Lower lobe of right lung (tissue), 2 donors: Measurements from ENCODE around the gene ARHGEF2. TPM values are rescaled to one million over a fixed set of nuclear protein-coding genes. Genes with fewer than 3 reads are reported as not detected.

ENCODE experiments used
- ATAC-seq, 2 donors: fragments of 200-7000 bp; cut with Tn5 transposase; one replicate each; pipeline ENCODE4 v1.9.1; 2020 to 2022; ENCODE audit warnings: mild to moderate bottlenecking in 2 of 2, moderate library complexity in 2 of 2
- DNase-seq: peaks from one replicate; pipeline ENCODE4 v3.0.0-alpha.2; 2020
- H3K27ac ChIP-seq: fragments of 200-600 bp; one replicate; pipeline ENCODE4 v1.8.0; 2022
- H3K27me3 ChIP-seq: fragments of 200-600 bp; one replicate; pipeline ENCODE4 v1.8.0; 2022; ENCODE audit warnings: low read depth
- H3K36me3 ChIP-seq: fragments of 200-600 bp; one replicate; pipeline ENCODE4 v1.8.0; 2022; ENCODE audit warnings: mild to moderate bottlenecking
- H3K4me1 ChIP-seq: fragments of 200-600 bp; one replicate; pipeline ENCODE4 v1.8.0; 2022
- H3K4me3 ChIP-seq: fragments of 200-600 bp; one replicate; pipeline ENCODE4 v1.8.0; 2022; ENCODE audit warnings: mild to moderate bottlenecking
- H3K9me3 ChIP-seq: fragments of 200-600 bp; one replicate; pipeline ENCODE4 v1.8.0; 2022
- intact Hi-C: fragments of 100-400 bp; cut with DNase I; formaldehyde crosslinking; loops from one replicate; pipeline ENCODE4 v1.11.0; 2022
- total RNA-seq: library from RNA; stranded (reverse); fragmentation: NEBNext Ultra II Directional; extraction: Animal tissue kit (Norgen Biotek cat#: 25700); gene quantifications from one replicate; pipeline ENCODE4 v1.2.1, GENCODE V29; 2021
- TF ChIP-seq, protein P1 (sequence below): fragments of 200-600 bp; IDR thresholded peaks from one replicate; pipeline ENCODE4 v1.8.0; 2022; ENCODE audit warnings: antibody characterized with exemption, mild to moderate bottlenecking
- donor health status: DM: no; HTN: yes; CAD: no; lungs with severe emphysema.

ARHGEF2 gene
- total RNA-seq, 1 donor from 2014 or later = 252 TPM

DNA sequence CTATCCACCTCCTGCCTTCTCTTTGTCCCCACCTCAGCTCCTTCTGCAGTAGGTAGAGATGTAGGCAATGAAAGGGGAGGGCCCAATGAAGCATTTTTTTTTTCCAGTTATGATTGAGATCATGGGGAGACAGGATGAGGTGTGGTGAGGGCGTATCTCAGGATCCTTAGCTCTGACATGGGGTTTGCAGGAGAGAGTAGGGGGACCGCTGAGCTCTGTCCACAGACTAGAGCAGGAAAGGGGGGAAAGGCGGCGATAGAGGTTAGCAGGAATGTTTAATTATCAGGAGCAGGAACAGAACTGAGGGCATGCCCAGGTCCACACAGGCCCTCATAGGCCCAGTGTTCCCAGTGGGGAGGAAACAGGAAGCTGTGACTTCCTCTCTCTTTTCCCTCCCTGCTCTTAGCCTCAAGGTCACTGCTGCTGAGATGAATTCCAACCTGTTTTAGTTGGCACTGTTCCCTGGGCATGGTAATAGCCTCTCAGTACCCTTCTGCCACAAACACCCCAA lies 37.8 kb downstream of the ARHGEF2 start:
- ATAC-seq = peak; percentile 82 to 85
- Histone ChIP-seq H3K4me3 (peak overlapping the region; percentile 15), H3K27me3 (no peaks in the 10 kb centered on the region), H3K36me3 (peaks cover 2% of the 10 kb centered on the region), H3K27ac (peak overlapping the region; percentile 85), H3K4me1 (peaks cover 67% of the 10 kb centered on the region), H3K9me3 (no peaks in the 10 kb centered on the region)
- TF ChIP-seq, protein P1, sequence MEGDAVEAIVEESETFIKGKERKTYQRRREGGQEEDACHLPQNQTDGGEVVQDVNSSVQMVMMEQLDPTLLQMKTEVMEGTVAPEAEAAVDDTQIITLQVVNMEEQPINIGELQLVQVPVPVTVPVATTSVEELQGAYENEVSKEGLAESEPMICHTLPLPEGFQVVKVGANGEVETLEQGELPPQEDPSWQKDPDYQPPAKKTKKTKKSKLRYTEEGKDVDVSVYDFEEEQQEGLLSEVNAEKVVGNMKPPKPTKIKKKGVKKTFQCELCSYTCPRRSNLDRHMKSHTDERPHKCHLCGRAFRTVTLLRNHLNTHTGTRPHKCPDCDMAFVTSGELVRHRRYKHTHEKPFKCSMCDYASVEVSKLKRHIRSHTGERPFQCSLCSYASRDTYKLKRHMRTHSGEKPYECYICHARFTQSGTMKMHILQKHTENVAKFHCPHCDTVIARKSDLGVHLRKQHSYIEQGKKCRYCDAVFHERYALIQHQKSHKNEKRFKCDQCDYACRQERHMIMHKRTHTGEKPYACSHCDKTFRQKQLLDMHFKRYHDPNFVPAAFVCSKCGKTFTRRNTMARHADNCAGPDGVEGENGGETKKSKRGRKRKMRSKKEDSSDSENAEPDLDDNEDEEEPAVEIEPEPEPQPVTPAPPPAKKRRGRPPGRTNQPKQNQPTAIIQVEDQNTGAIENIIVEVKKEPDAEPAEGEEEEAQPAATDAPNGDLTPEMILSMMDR = no peak
- DNase-seq = no peak
- intact Hi-C loops = no loop called here

- DNase-seq = no peak
- Histone ChIP-seq H3K27me3 (no peaks in the 10 kb centered on the region), H3K4me3 (no peak overlapping the region), H3K4me1 (peaks cover 52% of the 10 kb centered on the region), H3K36me3 (peaks cover 4% of the 10 kb centered on the region), H3K9me3 (no peaks in the 10 kb centered on the region), H3K27ac (no peak overlapping the region)
- TF ChIP-seq, protein P1 = peak; percentile 61
- intact Hi-C loops = no loop called here
- no peak for ATAC-seq
These were observed 40.1 kb downstream of the ARHGEF2 start for GRCh38 chr1:155938220-155938627.

DNA sequence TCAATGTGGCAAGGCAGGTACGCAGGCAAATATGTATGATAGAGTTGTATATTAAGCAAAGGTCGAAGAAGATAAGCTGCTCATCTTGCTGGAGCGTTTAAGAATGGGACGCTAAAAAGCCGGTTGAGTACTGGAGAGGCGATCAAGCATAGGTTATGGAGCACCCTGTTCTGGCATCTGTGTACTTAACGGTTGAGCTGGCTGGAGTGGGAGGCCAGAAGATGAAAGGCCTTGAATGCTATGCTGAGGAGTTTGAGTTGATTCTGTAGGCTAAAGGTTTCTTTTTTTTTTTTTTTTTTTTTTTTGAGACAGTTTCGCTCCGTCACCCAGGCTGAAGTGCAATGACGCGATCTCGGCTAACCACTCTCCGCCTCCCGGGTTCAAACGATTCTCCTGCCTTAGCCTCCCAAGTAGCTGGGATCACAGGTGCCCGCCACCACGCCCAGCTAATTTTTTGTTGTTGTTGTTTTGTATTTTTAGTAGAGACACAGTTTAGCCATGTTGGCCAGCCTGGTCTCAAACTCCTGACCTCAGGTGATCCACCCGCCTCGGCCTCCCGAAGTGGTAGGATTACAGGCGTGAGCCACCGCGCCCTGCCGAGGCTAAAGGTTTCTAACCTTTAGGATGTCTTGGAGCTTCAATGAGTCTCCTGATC lies 43.3 kb downstream of the ARHGEF2 start:
- ATAC-seq = peak; percentile 29 to 42
- no peak for DNase-seq
- Histone ChIP-seq H3K9me3 (no peaks in the 10 kb centered on the region), H3K27ac (peak overlapping the region; percentile 86), H3K4me3 (peak overlapping the region; percentile 66), H3K4me1 (peaks cover 52% of the 10 kb centered on the region), H3K27me3 (no peaks in the 10 kb centered on the region), H3K36me3 (peaks cover 36% of the 10 kb centered on the region)
- TF ChIP-seq, protein P1 = no peak
- intact Hi-C loops = no loop called here

DNA sequence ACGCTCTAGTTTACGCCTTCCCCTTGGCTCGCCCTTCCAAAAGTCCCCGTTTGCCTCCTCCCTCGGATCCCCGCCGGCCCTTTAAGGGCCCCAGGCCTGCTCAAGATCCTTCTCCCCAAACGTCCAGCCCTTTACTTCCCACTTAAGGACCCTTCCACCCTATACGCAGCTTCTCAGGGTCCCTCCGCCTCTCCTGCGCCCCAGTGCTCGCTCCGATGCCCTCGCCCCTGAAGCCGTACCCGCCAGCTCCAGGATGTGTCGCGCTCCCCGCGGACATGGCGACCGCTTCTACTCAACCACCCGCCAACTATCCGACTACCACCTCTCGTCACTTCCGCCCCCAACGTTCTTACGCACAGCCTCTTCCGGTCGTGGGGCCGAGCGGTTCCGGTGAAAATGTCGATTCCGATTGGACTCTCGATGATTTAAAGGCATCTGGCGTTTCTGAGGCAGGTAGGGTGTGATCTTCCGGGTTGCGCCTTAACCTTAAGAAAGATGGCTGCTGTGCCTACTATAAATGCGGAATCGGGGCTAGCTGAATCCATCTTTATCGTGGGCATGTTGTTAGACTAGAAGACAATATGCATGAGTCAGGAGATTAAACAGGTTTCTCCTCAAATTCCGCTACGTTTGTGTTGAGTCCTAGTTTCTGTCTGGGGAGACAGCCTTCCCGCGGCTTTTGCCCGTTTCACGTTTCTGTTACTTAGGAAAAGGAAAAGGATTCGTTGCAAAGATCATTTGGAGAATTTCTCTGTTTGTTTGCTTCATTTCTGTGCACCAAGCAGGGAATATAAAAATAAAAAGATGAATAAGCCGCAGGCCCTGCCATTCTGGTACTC lies 44.0 kb downstream of the ARHGEF2 start, which contains the start of gene KHDC4:
TSS of gene KHDC4 (minus strand) at position 317 of the 839 bp plus-strand sequence. CDS start at position 277, 40 bp downstream.
- peak within 1 kb of the TSS; percentile 86 for H3K27ac ChIP-seq
- H3K4me3 ChIP-seq = peak within 1 kb of the TSS; percentile 66
- peak; percentile 98 for ATAC-seq
- TF ChIP-seq, protein P1 = peak; percentile 20
- peak; percentile 96 for DNase-seq
- no peaks in the 10 kb centered on the region for H3K27me3 ChIP-seq
- intact Hi-C loops = no loop called here
- no peaks in the 10 kb centered on the region for H3K9me3 ChIP-seq
- peaks cover 48% of the 10 kb centered on the region for H3K4me1 ChIP-seq
- peaks cover 43% of the 10 kb centered on the region for H3K36me3 ChIP-seq

- Histone ChIP-seq H3K9me3 (no peaks in the 10 kb centered on the region), H3K27me3 (no peaks in the 10 kb centered on the region), H3K4me1 (peaks cover 45% of the 10 kb centered on the region), H3K4me3 (peak overlapping the region; percentile 66), H3K36me3 (peaks cover 50% of the 10 kb centered on the region), H3K27ac (peak overlapping the region; percentile 86)
- DNase-seq = no peak
- intact Hi-C loops = no loop called here
- no peak for ATAC-seq
- TF ChIP-seq, protein P1 = no peak
These were observed 44.7 kb downstream of the ARHGEF2 start for GRCh38 chr1:155933591-155934096.
